SH-SY5Y (cell line): ENCODE measurements around the gene IL21.

Experiments
- GATA2 ChIP-seq: IDR thresholded peaks from 2 replicates; pipeline ENCODE4 v1.6.1; 2011; ENCODE audit warnings: mild to moderate bottlenecking, low read depth, low read length
- GATA3 ChIP-seq: IDR thresholded peaks from 2 replicates; pipeline ENCODE4 v1.6.1; 2011; ENCODE audit warnings: low read depth, mild to moderate bottlenecking, low read length, moderate library complexity

DNA sequence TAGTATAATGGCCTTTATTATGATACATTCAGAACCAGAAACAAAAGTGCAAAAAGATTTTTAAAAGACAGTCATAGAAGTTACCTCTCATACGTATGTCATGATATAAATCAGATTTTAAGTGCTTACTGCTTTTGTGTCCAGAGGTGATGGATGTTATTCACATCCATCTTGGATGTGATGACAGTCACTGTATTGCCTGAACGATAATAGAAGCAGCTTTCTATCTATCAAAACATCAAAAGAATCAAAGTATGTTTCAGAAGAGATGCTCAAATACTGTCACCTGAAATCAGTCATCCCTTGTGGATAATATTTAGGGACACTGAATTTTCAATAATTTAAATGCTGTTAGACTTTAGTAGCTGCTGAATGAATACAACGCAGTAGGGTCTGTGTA lies 26.8 kb upstream of the IL21 start:
- TF ChIP-seq GATA2: no peak
- TF ChIP-seq GATA3: no peak
